GM21723 (cell line): ENCODE data around the gene SNRNP25.

ENCODE experiments used
- ATAC-seq: cut with Tn5 transposase; IDR thresholded peaks from one replicate; pipeline ENCODE4 v1.9.1; 2021; ENCODE audit warnings: mild to moderate bottlenecking, moderate library complexity; ENCODE audit not compliant: unreplicated experiment

SNRNP25 gene

DNA sequence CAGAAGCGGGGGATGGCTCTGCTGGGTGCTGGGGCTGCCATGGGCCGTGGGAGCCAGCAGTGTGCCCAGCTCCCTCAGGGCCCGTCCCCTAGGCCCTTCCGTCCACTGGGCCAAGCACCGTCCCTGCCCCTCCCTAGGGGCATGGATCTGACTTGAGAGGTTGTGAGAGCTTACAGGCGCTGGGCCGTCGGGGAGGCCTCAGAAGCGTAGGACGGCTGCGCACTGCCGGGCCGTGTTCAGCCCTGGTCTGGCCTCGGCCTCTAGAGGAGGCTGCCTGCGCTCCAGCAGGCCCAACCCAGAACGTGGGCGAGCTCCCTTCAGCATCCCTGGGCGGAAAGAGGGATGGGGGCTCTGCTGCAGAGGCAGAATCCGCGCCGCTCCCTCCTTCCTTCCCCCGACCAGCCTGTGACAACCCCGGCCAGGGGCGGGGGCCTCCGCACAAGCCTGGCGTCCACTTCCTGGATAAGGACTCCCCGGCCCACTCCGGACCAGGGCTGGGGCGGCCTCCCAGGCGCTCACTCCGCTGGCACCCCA, 23.7 kb downstream of the SNRNP25 start:
- ATAC-seq = peak; percentile 28

DNA sequence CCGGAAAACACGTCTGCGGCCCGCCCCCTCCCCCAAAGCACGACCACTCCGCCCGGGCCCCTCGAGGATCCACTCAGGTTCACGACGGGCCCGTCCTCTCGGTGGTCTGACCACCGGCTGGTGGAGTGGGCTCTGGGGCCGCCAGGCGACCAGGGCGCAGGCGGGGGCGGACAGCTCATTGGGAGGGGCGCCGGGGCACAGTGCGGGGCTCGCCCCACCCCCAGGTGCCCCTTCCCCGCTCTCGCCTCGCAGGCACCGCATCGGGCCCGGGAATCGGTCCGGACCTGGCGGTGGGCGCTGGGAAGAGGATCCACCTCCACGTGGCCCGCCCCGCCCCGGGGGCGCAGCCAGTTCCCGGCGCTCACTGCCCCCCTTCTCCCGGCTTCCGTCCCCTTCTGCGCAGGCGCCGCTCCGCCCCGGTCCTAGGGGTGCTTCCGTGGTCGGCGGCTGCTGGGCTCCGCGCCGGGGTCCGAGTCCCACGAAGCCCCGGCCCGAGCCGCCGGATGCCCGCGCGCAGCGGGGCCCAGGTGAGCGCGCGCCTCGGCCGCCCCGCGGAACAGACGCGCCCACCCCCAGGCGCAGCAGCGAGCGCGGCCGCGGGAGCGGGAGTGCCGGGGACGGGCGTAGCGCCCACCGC, 24.3 kb downstream of the SNRNP25 start, which contains the start of gene MPG:
TSS of gene MPG (plus strand) at position 419 of the 637 bp plus-strand sequence. CDS start at position 504, 85 bp downstream.
- ATAC-seq = peak; percentile 62

DNA sequence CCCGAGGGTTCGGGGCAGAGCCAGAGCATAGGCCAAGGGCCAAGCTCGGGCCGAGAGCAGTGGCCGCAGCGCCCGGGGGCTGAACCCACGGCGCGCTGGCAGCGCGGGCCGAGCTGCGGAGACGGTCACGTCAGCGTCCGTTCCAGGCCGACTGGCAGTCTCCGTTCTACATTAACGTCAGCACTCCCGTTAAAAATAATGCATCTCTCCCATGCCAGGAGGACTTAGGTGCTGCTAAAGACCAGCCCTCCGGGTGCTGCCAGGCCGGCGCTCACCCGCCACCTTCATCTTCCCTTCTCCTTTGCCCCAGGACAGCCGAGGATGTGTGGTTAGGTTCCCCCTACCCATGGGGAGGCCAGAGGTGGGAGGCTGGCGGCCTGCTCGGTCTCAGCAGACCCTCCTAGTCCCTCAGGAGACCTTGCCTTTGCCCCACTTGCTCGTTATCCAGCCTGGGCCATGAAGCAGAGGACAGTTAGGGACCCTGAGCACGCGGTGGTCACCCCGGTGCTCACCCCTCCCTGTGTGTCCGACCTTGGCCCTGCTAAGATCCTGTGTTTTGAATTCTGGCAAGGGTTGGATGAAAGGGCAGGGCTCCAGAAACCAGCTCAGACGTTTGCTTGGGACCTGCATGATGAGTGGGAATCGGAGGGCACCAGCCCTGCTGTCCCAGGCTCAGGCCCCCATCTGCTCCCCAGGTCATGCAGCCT, 25.0 kb downstream of the SNRNP25 start:
- peak; percentile 16 for ATAC-seq

DNA sequence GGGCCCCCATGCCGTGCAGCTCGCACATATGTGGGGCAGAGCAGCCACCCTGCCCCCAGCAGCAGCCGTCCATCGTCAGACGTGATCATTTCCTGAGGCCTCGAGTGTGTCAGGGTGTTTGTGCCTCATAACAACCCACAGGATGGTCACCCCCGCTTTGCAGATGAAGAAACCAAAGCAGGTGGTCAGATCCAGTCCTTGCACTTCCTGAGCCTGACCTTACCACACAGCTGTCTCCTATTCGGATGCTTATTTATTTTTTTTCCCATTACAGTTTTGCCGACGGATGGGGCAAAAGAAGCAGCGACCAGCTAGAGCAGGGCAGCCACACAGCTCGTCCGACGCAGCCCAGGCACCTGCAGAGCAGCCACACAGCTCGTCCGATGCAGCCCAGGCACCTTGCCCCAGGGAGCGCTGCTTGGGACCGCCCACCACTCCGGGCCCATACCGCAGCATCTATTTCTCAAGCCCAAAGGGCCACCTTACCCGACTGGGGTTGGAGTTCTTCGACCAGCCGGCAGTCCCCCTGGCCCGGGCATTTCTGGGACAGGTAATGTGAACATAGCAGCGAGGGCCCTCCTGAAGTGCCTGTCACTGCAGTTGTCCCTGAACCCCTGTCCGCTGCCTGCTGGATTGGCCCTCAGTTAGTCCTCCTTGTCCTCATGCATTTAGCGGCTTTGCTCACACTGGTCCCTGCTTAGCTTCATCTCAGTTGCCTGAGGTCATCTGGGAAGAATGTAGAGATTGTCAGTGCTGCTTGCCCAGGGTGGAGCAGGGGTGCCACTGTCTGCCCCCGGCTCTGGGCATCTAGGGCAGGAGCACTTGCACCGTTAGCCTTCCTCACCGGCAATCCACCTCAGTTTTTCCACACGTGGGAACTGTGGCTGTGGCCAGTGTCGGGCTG, 25.8 kb downstream of the SNRNP25 start:
- ATAC-seq = no peak

DNA sequence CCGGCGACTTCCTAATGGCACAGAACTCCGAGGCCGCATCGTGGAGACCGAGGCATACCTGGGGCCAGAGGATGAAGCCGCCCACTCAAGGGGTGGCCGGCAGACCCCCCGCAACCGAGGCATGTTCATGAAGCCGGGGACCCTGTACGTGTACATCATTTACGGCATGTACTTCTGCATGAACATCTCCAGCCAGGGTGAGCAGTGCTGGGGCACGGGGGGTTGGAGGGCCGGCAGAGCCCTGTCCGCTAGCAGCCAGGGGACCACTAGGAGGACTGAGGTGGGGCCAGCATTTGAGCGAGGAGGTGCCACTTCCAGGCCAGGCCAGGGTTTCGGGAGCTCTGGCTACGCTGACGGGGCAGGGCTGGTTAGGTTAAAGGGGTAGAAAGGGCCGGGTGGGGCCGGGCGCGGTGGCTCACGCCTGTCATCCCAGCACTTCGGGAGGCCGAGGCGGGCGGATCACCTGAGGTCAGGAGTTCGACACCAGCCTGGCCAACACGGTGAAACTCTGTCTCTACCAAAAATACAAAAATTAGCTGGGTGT, 29.5 kb downstream of the SNRNP25 start:
- no peak for ATAC-seq

DNA sequence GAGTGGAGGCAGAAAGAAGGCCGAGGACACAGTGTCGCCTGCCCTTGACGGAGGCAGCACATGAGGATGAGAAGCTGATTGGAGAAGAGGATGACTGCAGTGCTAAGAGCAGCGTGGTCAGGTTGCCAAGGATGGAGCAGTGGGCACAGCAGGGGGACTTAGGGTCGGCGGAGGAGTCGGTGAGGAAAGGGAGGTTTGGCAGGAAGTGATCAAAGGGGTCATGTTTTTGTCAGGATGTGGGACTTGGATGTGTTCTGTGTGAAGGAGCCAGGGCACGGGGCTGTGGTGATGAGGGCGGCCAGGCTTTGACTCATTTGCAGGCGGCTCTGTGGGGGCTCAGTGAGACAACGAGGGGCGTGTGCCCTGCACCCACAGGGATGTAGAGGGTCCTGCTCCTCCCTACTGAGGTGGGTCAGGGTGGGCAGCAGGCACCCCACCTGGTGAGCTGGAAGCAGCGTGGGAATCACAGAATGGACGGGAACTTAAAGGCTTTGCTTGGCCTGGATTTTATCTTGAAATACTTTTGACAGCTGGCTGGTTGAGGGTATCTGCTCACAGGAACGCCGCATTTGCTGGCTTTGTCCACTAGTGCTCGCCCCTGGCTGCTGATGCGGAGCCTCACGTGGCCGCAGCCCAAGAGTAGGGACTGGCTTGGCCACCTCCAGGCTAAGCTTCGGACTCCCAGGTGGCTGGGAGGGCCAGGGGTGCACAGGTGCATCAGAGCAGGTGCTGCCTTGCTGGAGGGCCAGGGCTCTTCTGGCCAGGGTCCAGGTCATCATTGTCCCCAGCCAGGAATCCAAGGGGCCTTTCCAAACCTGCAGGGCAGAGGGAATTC, 30.4 kb downstream of the SNRNP25 start:
- ATAC-seq = no peak

DNA sequence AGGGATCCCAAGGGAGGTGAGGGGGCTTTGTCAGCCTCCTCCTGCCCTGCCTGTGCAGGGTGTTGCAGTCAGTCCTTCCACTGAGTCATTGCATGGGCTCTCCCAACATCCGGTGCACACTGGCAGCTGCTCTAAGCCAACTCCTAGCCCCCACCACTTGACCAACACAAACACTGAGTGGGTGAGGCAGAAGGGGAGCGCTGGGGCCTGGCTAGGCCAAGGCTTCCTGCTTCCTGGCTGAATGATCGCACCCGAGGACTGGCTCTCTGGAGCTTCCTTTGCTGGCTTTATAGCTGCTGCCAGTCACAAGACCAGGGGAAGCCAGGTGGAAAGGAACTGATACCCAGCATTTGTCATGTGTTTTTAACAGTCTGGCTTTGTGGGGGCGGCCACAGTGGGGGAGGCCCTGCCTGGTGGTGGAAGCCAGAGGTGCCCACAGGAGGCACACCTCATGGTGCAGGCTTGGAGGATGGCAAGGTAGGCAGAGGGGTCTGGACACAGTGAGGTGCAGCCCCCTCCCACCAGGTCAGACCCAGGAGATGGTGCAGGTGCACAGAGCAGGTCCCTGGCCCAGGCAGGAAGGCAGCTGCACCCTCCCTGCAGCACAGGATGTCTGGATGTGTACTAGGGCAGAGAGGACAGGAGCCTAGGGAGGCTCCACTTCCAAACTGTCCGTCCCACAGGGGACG, 31.2 kb downstream of the SNRNP25 start:
- peak; percentile 75 for ATAC-seq

DNA sequence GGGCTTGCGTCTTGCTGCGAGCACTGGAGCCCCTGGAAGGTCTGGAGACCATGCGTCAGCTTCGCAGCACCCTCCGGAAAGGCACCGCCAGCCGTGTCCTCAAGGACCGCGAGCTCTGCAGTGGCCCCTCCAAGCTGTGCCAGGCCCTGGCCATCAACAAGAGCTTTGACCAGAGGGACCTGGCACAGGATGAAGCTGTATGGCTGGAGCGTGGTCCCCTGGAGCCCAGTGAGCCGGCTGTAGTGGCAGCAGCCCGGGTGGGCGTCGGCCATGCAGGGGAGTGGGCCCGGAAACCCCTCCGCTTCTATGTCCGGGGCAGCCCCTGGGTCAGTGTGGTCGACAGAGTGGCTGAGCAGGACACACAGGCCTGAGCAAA, 31.8 kb downstream of the SNRNP25 start:
- no peak for ATAC-seq

DNA sequence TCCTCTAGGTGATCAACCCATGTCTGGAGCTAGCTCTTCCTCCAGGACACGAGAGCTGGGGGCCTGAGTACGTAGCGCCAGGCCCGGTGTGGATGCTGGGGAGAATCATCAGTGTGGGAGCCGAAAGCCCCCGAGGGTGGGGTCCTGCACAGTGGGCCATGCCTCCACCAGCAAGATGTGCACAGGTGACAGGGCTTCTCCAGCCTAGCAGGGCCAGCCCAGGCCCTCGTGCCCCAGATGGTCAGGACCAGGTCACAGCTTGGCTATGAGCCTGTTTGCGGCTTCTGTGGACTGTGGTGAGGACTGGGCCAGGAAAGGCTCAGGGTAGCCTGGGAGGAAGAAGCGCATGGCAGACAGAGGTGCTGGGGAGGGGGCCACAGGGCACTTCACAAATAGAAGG, 32.2 kb downstream of the SNRNP25 start:
- ATAC-seq = no peak

DNA sequence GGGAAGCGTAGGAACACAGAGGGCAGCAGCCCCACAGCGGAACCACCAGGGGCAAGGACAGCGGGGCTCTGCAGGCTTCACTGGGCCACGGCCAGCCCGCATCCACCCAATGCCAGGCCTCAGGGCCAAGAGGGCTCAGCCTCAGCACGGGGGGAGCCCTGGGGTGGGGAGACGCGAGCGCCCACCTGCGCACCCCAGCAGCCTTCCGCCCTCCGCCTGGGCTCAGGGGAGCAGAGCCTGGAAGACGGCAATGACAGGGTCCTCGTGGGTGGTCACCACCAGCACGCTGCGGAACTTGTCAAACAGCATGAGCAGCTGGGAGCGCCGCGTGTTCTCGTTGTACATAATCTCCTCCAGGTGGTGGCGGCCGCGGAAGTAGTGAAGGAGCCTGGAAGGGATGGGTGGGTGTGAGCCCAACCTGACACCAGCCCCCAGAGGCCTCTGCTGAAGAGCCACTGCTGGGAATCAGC, 32.9 kb downstream of the SNRNP25 start:
- no peak for ATAC-seq

DNA sequence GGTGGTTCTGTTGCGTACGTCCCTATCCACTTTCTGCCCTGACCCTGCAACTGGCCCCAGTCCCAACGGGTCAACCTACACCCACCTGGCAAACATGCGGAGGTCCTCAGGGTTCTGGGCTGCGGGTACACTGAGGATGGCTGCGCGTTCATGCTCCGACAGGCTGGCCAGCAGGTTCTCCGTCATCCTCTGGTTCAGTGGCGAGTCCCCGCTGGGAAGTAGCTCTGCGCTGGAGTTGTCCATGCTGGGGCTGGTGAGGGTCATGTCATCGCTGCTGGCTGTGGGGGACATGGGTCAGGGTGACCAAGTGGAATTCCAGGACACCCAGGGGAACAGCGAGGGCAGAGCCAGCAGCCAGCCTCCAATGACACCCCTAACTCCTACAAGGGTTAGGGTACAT, 35.0 kb downstream of the SNRNP25 start:
- no peak for ATAC-seq

DNA sequence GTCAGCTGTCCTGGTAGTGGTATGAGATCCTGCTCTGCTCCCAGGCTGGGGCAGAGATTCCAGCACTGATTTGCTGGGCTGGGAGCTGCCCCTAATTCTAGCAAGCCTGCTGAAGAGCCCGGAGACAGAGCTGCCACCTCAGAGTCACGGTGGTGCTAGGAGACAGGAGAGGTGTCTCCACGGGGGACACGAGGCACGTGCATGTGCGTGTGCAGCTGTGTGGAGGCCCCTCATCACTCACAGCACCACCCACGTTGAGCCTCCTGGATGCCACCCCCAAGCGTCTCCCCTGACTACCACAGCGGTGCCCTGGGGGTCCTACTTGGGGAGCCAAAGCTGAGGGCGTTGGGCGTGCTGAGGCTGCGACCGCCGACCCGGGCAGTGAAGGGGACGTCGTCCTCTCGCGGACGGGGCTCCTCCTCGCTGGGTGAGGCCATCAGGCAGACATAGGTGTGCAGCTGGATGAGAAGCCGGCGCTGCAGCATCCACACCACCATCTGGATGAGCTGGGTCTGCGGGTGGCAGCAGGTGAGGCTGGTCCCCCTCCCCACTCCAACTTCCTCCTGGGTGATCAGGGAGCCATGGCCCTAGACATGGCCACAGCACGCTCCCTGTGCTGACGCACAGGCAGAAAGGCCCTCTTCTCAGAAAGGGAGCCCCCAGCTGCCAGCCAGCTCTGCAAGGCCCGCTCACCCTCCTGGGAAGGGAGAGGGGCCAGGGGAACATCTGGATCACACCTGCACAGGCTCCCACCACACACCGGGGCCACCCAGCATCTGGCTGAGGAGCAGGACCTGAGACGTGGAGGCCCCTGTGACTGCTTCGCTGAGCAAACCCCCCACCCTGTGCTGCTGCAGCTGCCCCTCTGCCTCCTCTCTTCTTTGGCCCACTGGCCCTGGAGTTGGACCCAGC, 36.0 kb downstream of the SNRNP25 start:
- ATAC-seq = no peak

DNA sequence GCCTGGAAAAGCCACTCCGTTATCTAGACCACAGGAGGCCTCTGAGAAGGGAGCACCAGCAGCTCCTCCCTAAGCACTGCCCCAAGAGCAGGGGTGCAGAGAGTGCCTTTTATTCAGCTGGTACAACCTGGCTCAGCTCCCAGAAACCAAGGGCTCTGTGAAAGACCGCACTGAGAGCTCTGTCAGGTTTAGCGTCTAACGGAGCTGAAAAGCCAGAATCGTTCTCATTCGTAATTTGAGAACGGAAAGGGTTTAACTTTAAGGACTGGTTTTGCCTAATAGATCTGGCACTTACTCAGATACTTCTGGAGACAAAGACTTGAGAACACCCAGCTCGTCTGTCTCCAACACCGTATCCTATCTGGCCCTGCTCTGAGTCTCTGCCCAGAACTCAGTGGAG, 37.9 kb downstream of the SNRNP25 start:
- no peak for ATAC-seq

DNA sequence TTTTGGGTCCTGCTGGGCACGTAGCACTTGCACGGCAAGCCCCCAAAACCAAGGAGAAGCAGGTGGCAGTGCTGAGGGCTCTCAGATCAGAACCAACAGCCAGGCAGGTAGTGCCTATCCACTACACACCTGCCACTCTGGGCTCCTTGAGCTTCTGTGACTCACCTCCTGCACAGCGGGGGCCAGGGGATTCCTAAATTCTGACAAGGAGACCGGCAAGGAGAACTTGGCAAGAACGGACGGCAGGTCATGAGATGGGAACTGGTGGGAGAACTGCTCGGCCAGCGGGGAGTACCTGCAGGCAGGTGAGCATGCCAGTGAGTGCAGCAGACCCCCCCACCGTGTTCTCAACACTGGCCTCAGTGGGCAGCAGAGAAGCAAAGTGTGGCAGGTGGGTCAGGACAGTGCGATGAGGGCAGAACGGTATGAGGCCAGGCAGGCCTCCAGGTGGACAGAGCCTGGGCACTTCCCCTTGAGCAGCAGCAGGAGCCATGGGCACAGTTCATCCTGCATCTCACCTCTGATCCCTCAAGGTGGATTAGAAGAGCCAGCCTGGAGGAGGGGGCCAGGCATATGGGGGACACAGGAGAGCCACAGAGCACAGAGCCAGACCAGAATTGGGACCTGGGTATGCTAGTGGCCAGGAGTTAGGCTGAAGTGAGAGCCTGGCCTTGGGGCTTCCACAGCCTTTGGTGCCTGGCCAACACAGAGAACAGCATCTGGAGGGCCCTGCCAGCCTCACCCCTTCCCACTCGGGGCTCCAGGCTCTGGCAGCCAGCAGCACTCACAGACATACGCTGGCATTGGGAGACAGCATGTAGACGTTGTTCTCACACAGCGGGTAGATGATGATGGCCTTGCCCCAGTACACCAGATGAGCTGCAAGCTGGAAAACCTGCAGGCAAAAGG, 39.1 kb downstream of the SNRNP25 start:
- ATAC-seq = no peak

DNA sequence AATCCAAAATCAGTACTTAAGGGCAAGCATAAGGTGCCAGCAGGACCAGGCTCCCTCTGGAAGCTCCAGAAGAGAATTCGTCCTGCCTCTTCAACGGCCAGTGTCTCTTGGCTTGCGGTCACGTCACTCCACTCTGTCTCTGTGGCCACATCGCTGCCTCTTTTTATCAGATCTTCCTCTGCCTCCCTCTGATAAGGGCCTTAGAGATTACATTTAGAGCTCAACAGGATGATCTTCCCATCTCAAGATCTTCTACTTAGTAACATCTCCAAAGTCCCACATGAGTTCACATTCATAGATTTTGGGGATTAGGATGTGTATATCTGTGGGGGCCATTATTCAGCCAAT, 41.3 kb downstream of the SNRNP25 start:
- no peak for ATAC-seq

DNA sequence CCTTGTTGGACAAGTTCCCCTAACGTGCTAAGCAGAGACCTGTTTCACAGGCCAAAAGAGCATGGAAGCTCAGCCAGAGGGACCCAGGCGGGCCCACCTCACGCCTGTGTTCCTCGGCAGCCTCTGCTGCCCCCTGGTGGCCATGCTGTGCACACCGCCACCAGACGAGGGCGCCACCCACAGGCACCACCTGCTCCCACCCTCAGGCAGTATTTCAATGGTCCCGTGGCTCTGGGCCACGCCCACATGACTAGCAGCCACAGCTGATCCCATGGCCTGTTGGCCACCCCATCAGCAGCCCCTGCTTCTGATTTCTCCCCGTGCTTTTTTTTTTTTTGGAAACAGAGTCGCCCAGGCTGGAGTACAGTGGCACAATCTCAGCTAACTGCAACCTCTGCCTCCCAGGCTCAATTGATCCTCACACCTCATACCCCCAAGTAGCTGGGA, 43.3 kb downstream of the SNRNP25 start:
- ATAC-seq = peak; percentile 76

DNA sequence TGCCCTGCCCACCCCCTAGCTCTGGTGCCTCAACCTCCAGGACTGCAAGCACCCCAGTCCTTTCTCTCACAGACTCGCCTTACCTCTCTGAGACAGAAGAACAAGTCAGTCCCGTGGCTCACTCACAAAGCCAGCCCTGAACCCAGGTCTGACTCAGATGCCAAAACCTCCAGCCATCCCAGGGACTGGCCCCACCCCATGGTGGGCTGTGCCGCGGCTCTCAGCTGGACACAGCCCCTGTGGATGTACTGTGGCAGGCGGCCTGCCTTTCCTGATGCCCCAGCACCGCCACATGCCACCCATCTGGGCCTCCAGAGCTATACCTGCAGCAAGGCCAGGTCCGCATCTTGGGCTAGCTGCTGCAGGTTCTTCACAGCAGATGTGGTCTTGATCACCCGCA, 44.2 kb downstream of the SNRNP25 start:
- no peak for ATAC-seq
